GM18520 (cell line): ENCODE measurements around the gene HINFP.
"Not testable (repeated sequence)": the region's sequence is repeated elsewhere in the genome, so short reads cannot be mapped to it uniquely, and the experiment has no call there.

ENCODE experiments used
- ATAC-seq: cut with Tn5 transposase; IDR thresholded peaks from one replicate; pipeline ENCODE4 v1.9.1; 2021; ENCODE audit not compliant: unreplicated experiment

HINFP gene

DNA sequence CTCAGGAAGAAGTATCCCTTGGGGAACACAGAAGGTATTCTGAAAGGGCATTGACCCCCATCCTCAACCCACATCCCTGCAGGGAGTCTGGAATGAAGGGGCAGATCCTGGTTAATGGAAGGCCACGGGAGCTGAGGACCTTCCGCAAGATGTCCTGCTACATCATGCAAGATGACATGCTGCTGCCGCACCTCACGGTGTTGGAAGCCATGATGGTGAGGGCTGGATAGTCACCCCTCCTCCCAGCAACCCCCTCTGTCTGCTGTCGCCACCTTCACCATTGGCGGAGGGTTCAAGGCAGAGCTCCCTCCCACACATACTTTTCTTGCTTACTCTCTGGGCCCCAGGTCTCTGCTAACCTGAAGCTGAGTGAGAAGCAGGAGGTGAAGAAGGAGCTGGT is 32.8 kb downstream of the HINFP start:
- ATAC-seq, result no peak

DNA sequence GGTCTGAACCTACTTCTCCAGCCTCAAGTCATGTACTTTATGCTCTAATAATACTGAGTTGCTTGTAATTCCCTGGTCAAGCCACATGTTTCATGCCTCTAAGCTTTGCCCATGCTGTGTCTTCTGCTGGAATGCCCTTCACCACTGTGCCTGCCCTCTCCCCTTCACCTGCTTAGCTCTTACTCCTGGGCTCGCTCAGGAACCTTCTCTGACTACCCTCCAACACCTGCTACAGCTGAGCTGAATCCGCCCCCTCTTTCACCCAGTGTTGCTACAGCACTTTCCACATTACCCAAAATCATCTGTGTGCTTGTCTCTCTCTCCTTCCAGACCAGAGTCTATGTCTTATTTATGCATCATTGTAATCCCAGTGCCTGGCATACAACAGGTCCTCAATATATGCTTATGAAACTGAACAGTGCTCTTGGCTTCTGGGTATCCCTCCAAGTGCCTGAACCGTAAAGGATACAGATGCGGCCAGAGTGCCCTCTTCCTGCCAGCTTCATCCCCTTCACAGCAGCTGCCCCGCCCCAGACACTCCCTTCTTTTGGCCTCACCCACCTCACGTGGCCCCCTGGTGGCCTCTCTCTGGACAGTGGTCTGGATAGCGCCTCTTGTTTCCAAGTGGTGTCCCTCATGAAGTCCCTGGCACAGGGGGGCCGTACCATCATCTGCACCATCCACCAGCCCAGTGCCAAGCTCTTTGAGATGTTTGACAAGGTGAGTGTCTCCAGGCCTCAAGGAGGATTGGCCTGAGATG is 34.5 kb downstream of the HINFP start:
- ATAC-seq, result no peak

DNA sequence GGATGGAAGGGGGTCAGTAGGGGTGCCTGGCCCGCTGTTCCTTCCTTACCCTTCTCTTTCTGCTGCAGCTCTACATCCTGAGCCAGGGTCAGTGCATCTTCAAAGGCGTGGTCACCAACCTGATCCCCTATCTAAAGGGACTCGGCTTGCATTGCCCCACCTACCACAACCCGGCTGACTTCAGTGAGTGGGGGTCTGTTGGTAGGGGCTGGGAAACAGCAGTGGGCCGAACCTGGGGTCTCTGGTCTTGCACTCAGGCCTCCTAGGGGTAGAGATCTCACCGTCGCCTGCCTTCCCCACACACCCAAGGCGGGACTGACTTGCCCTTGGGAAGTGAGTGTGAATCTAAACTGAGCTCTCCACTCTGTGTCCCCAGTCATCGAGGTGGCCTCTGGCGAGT is 35.1 kb downstream of the HINFP start:
- ATAC-seq, result no peak

DNA sequence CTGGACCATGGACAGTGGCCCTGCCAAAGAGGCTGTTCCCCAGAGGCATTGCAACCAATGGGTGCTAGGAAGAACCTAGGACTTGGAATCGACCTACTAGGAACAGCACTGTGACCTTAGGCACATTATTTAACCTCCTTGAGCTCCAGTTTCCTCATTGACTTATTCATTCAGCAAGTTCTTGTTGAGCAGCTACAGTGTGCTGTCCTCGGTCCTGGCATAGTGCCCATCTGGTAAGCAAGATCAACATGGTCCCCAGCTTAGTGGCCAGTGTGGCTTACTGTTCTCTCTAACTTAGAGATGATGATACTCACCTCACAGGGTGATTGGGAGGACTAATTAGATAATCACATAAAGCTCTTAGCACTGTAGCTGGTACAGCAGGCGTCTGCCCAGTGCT is 35.7 kb downstream of the HINFP start:
- ATAC-seq, result no peak

DNA sequence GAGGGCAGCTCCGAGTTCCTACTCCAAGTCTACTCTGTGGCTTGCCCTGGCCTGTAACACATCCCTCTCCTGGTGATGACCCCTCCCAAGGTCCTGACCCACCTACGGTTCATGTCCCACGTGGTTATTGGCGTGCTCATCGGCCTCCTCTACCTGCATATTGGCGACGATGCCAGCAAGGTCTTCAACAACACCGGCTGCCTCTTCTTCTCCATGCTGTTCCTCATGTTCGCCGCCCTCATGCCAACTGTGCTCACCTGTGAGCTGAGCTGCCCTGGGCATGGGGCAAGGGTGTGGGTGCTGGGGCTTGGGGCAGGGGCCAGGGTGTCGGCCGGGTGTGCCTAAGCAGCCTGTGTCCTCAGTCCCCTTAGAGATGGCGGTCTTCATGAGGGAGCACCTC is 37.1 kb downstream of the HINFP start:
- no peak for ATAC-seq

DNA sequence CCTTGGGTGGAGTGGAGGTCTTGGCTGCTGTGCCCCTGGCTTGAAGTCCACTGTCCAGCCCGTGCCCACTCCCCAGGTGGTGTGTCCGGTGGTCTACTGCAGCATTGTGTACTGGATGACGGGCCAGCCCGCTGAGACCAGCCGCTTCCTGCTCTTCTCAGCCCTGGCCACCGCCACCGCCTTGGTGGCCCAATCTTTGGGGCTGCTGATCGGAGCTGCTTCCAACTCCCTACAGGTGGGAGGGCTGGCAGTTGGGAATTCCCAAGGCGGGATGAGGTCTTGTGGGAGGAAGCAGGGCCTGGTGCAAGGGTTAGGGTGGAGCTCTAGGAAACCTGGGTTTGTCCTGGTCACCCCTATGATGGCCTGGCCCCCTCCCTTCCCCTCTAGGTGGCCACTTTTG is 38.8 kb downstream of the HINFP start:
- no peak for ATAC-seq

DNA sequence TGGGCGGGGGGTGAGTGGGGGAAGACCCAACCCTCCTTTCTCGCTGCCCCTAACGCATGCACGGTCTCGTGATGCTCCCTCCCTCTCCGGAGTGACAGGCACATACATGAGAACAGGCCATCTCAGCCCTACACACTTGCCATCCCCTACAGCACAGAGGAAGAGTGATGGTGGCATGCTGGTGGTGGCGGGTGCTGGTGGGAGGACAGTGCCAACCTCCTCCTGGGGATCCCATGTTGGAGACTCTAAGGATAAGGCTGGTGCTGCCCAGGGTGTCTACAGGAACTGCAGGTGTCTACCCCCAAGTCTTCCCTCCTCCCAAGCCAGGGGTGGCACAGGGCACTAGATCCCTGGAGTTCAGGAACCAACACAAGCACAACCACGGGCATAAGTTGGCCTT is 40.5 kb downstream of the HINFP start:
- no peak for ATAC-seq

DNA sequence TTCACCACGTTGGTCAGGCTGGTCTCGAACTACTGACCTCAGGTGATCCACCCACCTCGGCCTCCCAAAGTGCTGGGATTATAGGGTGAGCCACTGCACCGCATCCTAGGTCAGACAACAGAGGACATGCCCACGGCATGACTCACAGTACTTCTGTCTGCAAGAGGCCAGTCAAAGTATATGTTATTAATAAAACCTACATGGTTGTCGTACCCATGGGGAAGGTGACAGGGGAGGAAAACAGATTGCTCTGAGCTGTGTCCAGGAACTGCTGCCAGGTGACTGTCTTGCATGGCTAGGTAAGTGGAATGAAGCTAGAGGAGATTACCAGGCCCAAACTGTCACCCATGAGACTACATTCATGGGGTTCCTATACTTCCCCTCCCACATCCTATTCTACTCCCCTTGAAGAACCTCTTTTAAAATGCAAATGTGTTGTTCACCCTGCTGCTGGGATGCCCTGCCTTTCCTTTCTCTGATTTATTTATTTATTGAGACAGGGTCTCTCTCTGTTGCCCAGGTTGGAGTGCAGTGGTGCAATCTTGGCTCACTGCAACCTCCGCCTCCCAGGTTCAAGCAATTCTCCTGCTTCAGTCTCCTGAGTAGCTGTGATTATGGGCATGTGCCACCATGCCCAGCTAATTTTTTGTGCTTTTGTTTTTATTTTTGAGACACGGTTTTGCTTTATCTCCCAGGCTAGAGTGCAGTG is 45.1 kb downstream of the HINFP start:
- ATAC-seq, result no peak

DNA sequence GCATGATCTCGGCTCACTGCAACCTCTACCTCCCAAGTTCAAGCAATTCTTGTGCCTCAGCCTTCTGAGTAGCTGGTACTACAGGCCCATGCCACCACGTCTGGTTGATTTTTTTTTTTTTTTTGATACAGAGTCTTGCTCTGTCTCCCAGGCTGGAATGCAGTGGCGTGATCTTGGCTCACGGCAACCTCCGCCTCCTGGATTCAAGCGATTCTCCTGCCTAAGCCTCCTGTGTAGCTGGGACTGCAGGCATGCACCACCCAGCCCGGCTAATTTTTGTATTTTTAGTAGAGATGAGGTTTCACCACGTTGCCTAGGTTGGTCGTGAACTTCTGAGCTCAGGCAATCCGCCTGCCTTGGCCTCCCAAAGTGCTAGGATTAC is 45.7 kb downstream of the HINFP start:
- ATAC-seq, result not testable (repeated sequence)

DNA sequence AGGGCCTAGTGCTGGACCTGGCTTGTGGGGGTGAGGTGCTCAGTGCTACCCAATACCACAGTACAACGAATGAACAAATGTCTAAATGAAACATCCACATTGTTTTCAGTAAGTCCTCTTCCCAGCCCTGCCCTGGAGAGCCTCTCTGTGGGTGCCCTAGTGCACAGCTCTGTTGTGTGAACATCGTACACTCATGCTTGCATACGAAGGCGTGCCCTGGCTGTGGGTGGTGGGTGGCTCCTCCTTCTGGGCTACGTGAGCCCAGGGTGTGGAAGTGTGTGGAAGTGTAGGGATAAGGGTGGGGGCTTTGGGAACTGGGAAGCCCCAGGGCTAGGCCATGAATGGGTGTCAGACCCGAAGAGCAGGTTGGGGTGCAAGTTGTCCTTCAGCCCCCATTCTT is 46.6 kb downstream of the HINFP start:
- no peak for ATAC-seq

DNA sequence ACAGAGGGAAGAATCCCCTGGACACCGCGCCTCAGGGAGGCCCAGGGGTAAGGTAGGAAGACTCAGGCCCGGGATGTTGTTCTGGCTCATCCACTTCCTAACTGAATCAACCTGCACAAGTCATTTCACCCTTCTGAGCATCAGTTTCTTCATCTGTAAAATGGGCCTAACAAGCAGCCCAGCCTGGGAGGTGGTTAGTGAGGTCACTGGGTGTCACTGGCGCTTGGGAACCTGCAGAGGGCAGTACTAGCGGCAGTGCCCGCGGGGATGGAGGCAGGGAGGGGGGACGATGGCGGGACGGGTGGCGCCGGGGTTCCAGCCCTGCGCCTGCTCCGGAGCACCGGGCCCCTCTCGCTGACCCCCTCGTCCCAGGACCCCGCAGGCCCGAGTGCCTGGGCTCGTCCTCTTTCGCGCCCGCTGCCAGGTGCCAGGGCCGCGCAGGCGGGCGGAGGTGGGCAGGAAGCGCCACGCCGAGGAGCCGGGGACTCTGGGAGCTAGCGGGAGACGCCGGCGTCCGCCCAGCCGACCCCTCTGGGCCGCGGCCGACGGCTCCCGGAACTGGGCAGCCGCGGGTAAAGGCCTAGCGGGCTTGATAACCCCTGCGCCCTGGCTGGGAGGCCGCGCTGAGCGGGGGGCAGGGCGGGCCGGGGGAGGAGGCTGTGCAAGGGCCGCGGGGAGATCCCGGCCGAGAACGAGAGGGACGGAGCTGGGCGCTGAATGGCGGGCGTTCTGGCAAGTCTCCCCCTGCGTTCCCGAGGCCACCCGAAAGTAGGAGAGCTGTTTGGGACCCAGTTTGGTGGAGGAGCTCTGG is 47.3 kb downstream of the HINFP start, which contains the start of gene NLRX1:
TSS of gene NLRX1 (plus strand) at position 255 of the 811 bp plus-strand sequence. CDS start 2,679 bp downstream, outside the sequence.
- peak; percentile 84 for ATAC-seq

DNA sequence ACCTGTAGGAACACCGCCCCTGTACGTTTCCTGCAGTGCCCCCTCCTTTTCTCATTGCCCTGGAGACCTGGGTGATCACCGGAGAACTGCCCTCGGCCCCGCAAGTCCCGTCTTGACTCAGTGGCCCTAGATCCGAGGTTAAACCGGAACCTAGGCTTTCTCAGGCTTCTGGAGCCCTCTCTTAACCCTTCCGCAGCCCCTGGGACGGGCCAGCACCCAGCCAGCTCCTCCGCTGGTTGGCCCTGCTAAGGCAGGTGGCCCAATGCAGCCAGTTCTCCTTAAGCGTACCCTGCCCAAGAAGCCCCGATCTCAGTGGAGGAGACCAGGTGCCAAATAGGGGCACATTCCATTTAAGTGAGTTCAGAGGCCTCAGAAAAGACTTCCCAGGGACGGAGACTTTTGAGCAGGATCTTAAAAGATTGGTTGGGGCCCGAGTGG is 47.9 kb downstream of the HINFP start:
- ATAC-seq, result no peak

DNA sequence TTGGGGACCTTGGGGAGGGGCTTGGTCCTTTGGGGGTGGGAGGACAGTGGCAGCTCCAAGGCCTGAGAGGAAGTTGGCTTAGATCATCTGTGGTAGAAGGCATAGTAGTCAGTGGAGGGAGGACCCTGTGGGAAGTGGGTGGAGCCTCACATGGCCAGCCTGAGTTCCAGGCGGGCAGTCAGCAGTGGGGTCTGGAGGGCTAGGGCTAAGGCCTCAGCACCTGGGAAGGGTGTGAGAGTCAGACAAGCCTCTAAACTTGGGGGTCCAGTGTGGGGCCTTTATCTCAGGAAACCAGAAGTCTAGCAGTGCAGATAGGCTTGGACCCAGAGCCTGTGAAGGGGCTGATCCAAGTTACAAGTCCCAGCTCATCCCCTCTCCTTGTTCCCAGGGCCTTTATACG is 51.1 kb downstream of the HINFP start:
- ATAC-seq, result no peak

DNA sequence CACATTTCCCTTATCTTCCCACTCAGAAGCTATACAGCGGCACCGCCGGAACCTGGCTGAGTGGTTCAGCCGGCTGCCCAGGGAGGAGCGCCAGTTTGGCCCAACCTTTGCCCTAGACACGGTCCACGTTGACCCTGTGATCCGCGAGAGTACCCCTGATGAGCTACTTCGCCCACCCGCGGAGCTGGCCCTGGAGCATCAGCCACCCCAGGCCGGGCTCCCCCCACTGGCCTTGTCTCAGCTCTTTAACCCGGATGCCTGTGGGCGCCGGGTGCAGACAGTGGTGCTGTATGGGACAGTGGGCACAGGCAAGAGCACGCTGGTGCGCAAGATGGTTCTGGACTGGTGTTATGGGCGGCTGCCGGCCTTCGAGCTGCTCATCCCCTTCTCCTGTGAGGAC is 52.1 kb downstream of the HINFP start:
- ATAC-seq, result no peak

DNA sequence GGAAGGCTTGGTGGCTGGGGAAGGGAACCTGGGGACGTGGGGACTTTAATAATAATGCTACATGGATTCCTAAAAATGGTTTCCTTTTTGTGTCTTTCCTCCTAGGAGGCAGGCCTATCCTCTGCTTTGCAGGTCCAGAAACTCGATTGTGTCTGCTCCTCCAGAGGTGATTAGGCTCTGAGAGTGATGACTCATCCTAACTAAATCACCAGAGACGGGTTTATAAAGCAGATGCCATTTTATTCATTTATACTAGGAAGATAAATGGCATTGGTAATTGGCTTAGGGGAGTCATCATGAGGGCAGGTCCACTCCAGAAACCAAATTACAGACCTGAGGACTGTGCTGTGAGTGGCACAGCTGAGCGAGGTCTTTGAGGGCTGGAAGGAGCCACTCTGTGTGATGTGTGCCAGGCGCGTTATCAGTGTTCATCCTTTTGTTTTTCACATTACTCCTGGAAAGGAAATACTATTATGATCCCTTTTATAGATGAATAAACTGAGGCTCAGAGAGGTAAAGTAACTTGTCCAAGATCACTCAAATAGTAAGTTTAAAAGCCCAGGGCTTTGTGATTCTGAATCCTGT is 54.2 kb downstream of the HINFP start:
- no peak for ATAC-seq

DNA sequence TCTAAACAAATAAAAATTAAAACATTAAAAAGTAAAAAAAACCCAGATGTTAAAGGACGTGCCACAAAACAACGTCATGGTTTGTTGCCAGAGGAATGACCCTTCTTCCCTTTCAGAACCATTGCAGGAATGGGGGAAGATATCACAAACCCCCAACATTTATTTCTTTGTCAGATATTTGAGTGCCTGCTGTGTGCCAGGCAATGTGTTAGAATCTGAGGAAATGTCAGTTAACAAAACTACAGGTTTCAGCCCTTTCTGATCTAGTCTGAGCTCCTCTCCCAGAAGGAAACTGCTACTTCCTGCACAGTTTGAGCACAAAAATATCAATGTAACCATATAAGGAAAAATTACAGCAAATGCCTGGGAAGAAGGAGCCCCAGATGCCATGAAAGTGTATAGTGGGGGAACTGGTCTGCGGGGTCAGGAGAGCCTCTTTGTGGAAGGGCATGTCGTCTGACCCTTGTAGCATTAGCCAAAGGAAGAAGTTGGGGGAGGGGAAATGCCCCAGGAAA is 56.8 kb downstream of the HINFP start:
- no peak for ATAC-seq

DNA sequence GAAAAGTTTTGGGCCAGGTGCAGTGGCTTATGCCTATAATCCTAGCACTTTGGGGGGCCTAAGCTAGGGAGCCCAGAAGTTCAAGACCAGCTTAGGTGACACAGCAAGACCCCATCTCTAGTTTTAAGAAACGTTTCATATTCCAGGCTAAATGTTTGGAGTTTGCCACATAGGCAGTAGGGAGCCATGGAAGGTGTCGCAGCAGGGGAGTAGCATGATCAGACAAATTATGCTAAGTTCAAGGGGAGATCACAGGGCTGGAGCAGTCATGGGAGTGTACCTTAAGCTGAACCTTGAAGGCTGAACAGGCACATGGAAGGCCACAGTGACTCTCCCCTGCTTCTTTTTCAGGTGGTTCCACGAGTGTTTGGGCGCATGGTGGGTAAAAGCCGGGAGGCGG is 58.0 kb downstream of the HINFP start:
- ATAC-seq, result no peak

DNA sequence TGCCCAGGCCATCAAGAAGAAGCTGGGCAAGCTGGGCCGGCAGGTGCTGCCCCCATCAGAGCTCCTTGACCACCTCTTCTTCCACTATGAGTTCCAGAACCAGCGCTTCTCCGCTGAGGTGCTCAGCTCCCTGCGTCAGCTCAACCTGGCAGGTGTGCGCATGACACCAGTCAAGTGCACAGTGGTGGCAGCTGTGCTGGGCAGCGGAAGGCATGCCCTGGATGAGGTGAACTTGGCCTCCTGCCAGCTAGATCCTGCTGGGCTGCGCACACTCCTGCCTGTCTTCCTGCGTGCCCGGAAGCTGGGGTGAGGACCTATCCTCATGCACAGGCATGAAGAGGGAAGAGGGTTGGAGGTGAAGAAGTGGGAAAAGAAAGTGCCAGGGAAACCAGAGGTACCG is 58.6 kb downstream of the HINFP start:
- ATAC-seq, result no peak

DNA sequence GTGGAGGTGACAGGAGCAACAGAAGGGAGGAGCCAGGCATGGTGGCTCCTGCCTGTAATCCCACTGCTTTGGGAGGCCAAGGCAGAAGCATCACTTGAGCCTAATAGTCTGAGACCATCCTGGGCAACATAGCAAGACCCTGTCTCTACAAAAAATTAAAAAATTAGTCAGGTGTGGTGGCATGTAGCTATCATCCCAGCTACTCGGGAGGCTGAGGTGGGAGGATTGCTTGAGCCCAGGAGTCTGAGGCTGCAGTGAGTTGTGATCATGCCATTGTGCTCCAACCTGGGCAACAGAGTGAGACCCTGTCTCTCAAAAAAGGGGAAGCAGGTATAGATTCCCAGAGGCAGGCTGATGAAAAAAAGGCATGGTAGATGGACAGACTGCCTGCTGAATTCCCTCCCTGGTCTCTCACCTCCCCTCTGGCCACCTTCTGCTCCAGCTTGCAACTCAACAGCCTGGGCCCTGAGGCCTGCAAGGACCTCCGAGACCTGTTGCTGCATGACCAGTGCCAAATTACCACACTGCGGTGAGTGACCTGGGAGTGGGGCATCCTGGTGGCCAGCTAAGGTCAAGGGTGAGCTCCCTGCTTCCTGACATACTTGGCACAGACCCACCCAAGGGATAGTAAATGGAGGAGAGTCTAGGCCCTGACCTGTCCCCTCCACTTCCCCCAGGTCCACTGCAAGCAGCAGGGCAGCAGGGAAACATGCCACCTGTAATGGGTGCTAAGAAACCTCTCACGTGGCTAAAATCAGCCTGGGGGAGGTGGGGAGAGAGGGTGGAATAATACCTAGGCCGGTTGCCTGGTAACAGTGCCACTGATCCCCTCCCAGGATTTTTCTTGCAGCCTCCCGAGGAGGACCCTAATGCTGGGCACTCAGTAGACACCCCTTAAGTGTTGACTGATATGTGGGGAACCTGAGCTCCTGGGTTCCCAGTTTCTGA is 59.6 kb downstream of the HINFP start:
- no peak for ATAC-seq
